Liver (tissue), 3 donors: ENCODE data around the gene OXTR.

ENCODE experiments used
- FOXA2 ChIP-seq: IDR thresholded peaks from 2 replicates; pipeline ENCODE4 v1.6.1; 2016; ENCODE audit warnings: antibody characterized with exemption
- GABPA ChIP-seq, 2 donors: IDR thresholded peaks in 1 of 2; conservative IDR thresholded peaks in 1 of 2; 2 replicates each; pipeline ENCODE4 v1.6.1; 2016; ENCODE audit warnings: antibody characterized with exemption in 2 of 2, mild to moderate bottlenecking in 1 of 2, moderate library complexity in 1 of 2
- HNF4A ChIP-seq, 2 donors: conservative IDR thresholded peaks; 2 replicates each; pipeline ENCODE4 v1.6.1; 2016; ENCODE audit warnings: antibody characterized with exemption in 2 of 2, mild to moderate bottlenecking in 2 of 2
- HNF4G ChIP-seq: IDR thresholded peaks from 2 replicates; pipeline ENCODE4 v1.6.1; 2016; ENCODE audit warnings: antibody characterized with exemption
- RAD21 ChIP-seq, 2 donors: IDR thresholded peaks; 2 replicates each; pipeline ENCODE4 v1.6.1; 2016; ENCODE audit warnings: antibody characterized with exemption in 2 of 2, mild to moderate bottlenecking in 2 of 2
- RXRA ChIP-seq, 2 donors: IDR thresholded peaks; 2 replicates each; pipeline ENCODE4 v1.6.1; 2017 to 2018; ENCODE audit warnings: antibody characterized with exemption in 2 of 2, mild to moderate bottlenecking in 1 of 2
- SP1 ChIP-seq: IDR thresholded peaks from 2 replicates; pipeline ENCODE4 v1.6.1; 2018; ENCODE audit warnings: antibody characterized with exemption, mild to moderate bottlenecking
- TAF1 ChIP-seq: conservative IDR thresholded peaks from 2 replicates; pipeline ENCODE4 v1.6.1; 2016; ENCODE audit warnings: antibody characterized with exemption, mild to moderate bottlenecking
- YY1 ChIP-seq: IDR thresholded peaks from 2 replicates; pipeline ENCODE4 v1.6.1; 2016; ENCODE audit warnings: antibody characterized with exemption, mild to moderate bottlenecking
- TF ChIP-seq, protein P1 (sequence below): IDR thresholded peaks from 2 replicates; pipeline ENCODE4 v1.6.1; 2016; ENCODE audit warnings: antibody characterized with exemption
- TF ChIP-seq, protein P2 (sequence below): fragments of 150-350 bp; IDR thresholded peaks from 2 replicates; pipeline ENCODE4 v1.5.1; 2017; ENCODE audit warnings: improper control_type of control experiment, low read depth, low read length; ENCODE audit not compliant: missing input control
- TF ChIP-seq, protein P3 (sequence below): IDR thresholded peaks from 2 replicates; pipeline ENCODE4 v1.6.1; 2016; ENCODE audit warnings: antibody characterized with exemption, mild to moderate bottlenecking
- TF ChIP-seq, protein P4 (sequence below): IDR thresholded peaks from 2 replicates; pipeline ENCODE4 v1.6.1; 2016; ENCODE audit warnings: antibody characterized with exemption
- donor health status: healthy.
- donor health status: healthy.

DNA sequence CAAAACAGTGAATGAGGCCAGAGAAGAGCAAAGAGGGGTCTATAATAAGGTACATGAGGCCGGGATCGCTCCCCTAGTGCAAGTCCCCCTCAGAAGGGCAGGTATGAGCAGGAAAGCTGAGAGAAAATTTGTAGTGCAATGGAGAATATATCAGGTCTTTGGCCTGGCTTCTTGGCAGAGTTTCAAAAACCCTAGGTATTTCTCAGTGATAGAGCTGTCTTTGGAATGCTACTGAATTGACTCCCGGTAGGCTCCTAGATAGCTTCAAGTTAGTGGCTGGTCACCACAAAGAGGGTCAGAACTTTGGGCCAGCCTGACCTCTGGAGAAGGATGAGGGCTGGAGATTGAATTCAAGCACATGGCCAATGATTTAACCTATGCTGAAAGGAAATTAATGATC is 30.6 kb upstream of the OXTR start:
- TF ChIP-seq TAF1, result no peak
- TF ChIP-seq, protein P1, sequence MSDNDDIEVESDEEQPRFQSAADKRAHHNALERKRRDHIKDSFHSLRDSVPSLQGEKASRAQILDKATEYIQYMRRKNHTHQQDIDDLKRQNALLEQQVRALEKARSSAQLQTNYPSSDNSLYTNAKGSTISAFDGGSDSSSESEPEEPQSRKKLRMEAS, result no peak
- TF ChIP-seq, protein P2, sequence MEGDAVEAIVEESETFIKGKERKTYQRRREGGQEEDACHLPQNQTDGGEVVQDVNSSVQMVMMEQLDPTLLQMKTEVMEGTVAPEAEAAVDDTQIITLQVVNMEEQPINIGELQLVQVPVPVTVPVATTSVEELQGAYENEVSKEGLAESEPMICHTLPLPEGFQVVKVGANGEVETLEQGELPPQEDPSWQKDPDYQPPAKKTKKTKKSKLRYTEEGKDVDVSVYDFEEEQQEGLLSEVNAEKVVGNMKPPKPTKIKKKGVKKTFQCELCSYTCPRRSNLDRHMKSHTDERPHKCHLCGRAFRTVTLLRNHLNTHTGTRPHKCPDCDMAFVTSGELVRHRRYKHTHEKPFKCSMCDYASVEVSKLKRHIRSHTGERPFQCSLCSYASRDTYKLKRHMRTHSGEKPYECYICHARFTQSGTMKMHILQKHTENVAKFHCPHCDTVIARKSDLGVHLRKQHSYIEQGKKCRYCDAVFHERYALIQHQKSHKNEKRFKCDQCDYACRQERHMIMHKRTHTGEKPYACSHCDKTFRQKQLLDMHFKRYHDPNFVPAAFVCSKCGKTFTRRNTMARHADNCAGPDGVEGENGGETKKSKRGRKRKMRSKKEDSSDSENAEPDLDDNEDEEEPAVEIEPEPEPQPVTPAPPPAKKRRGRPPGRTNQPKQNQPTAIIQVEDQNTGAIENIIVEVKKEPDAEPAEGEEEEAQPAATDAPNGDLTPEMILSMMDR, result no peak
- TF ChIP-seq, protein P3, sequence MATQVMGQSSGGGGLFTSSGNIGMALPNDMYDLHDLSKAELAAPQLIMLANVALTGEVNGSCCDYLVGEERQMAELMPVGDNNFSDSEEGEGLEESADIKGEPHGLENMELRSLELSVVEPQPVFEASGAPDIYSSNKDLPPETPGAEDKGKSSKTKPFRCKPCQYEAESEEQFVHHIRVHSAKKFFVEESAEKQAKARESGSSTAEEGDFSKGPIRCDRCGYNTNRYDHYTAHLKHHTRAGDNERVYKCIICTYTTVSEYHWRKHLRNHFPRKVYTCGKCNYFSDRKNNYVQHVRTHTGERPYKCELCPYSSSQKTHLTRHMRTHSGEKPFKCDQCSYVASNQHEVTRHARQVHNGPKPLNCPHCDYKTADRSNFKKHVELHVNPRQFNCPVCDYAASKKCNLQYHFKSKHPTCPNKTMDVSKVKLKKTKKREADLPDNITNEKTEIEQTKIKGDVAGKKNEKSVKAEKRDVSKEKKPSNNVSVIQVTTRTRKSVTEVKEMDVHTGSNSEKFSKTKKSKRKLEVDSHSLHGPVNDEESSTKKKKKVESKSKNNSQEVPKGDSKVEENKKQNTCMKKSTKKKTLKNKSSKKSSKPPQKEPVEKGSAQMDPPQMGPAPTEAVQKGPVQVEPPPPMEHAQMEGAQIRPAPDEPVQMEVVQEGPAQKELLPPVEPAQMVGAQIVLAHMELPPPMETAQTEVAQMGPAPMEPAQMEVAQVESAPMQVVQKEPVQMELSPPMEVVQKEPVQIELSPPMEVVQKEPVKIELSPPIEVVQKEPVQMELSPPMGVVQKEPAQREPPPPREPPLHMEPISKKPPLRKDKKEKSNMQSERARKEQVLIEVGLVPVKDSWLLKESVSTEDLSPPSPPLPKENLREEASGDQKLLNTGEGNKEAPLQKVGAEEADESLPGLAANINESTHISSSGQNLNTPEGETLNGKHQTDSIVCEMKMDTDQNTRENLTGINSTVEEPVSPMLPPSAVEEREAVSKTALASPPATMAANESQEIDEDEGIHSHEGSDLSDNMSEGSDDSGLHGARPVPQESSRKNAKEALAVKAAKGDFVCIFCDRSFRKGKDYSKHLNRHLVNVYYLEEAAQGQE, result no peak
- no peak for TF ChIP-seq YY1
- TF ChIP-seq FOXA2, result no peak
- TF ChIP-seq RXRA (IDR thresholded peaks at IDR 0.05), result no peak
- TF ChIP-seq SP1, result no peak
- no peak for TF ChIP-seq RAD21 (IDR thresholded peaks at IDR 0.05)
- TF ChIP-seq GABPA (IDR thresholded peaks at IDR 0.05 in 1 of 2, conservative IDR thresholded peaks at IDR 0.05 in 1 of 2), result no peak
- TF ChIP-seq, protein P4, sequence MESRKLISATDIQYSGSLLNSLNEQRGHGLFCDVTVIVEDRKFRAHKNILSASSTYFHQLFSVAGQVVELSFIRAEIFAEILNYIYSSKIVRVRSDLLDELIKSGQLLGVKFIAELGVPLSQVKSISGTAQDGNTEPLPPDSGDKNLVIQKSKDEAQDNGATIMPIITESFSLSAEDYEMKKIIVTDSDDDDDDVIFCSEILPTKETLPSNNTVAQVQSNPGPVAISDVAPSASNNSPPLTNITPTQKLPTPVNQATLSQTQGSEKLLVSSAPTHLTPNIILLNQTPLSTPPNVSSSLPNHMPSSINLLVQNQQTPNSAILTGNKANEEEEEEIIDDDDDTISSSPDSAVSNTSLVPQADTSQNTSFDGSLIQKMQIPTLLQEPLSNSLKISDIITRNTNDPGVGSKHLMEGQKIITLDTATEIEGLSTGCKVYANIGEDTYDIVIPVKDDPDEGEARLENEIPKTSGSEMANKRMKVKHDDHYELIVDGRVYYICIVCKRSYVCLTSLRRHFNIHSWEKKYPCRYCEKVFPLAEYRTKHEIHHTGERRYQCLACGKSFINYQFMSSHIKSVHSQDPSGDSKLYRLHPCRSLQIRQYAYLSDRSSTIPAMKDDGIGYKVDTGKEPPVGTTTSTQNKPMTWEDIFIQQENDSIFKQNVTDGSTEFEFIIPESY, result no peak
- no peak for TF ChIP-seq HNF4G
- TF ChIP-seq HNF4A (conservative IDR thresholded peaks at IDR 0.05), result no peak
